ENCODE measurements around the gene AADAT. TPM values are rescaled to one million over a fixed set of nuclear protein-coding genes. Genes with fewer than 3 reads are reported as not detected.

AADAT gene
- total and polyA plus RNA-seq, 4 donors, result 3.8 to 16.1 (median 12.4) TPM

- Histone ChIP-seq H3K4me3 (ENCODE audit: low read depth in 1 of 3, low read length in 3 of 3) (peak overlapping the region; percentile 76 to 82 (median 77)), H3K4me1 (ENCODE audit: control insufficient read depth in 4 of 4, insufficient read depth in 4 of 4, low read length in 3 of 4) (peaks cover 1 to 26% (median 16%) of the 10 kb centered on the region in 4 donors), H3K27me3 (ENCODE audit: control insufficient read depth in 4 of 4, insufficient read depth in 4 of 4, low read length in 3 of 4) (no peaks in the 10 kb centered on the region), H3K9ac (ENCODE audit: low read depth in 1 of 2, low read length in 2 of 2) (no peak overlapping the region), H3K36me3 (ENCODE audit: control insufficient read depth in 4 of 4, insufficient read depth in 3 of 4, low read depth in 1 of 4, low read length in 3 of 4) (peaks cover 0 to 9% (median 4%) of the 10 kb centered on the region in 4 donors), H3K9me3 (ENCODE audit: control insufficient read depth in 4 of 4, low read length in 3 of 4) (no peaks in the 10 kb centered on the region), H3K27ac (ENCODE audit: low read depth in 1 of 2, low read length in 2 of 2) (no peak overlapping the region)
- no peak for TF ChIP-seq RXRA (IDR thresholded peaks at IDR 0.05)
- TF ChIP-seq FOXA2 (IDR thresholded peaks at IDR 0.05), result no peak
- no peak for TF ChIP-seq YY1 (IDR thresholded peaks at IDR 0.05)
- TF ChIP-seq JUND (IDR thresholded peaks at IDR 0.05), result no peak
- TF ChIP-seq EGR1 (IDR thresholded peaks at IDR 0.05; ENCODE audit: low read depth in 2 of 2), result no peak
- TF ChIP-seq, protein P1, sequence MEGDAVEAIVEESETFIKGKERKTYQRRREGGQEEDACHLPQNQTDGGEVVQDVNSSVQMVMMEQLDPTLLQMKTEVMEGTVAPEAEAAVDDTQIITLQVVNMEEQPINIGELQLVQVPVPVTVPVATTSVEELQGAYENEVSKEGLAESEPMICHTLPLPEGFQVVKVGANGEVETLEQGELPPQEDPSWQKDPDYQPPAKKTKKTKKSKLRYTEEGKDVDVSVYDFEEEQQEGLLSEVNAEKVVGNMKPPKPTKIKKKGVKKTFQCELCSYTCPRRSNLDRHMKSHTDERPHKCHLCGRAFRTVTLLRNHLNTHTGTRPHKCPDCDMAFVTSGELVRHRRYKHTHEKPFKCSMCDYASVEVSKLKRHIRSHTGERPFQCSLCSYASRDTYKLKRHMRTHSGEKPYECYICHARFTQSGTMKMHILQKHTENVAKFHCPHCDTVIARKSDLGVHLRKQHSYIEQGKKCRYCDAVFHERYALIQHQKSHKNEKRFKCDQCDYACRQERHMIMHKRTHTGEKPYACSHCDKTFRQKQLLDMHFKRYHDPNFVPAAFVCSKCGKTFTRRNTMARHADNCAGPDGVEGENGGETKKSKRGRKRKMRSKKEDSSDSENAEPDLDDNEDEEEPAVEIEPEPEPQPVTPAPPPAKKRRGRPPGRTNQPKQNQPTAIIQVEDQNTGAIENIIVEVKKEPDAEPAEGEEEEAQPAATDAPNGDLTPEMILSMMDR (IDR thresholded peaks at IDR 0.05; ENCODE audit: low read depth, low read length, missing input control), result no peak
- TF ChIP-seq NR2F2 (IDR thresholded peaks at IDR 0.05), result no peak
- TF ChIP-seq, protein P2, sequence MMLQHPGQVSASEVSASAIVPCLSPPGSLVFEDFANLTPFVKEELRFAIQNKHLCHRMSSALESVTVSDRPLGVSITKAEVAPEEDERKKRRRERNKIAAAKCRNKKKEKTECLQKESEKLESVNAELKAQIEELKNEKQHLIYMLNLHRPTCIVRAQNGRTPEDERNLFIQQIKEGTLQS (IDR thresholded peaks at IDR 0.05), result no peak
- no peak for TF ChIP-seq HNF4A (conservative IDR thresholded peaks at IDR 0.05)
- TF ChIP-seq FOXA1 (IDR thresholded peaks at IDR 0.05), result no peak
- no peak for TF ChIP-seq HNF4G (IDR thresholded peaks at IDR 0.05)
- TF ChIP-seq REST (IDR thresholded peaks at IDR 0.05), result no peak
- TF ChIP-seq TAF1 (conservative IDR thresholded peaks at IDR 0.05), result no peak
- TF ChIP-seq RAD21 (IDR thresholded peaks at IDR 0.05), result no peak
- TF ChIP-seq, protein P3, sequence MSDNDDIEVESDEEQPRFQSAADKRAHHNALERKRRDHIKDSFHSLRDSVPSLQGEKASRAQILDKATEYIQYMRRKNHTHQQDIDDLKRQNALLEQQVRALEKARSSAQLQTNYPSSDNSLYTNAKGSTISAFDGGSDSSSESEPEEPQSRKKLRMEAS (IDR thresholded peaks at IDR 0.05), result no peak
- TF ChIP-seq SP1 (IDR thresholded peaks at IDR 0.05), result no peak
- TF ChIP-seq, protein P4, sequence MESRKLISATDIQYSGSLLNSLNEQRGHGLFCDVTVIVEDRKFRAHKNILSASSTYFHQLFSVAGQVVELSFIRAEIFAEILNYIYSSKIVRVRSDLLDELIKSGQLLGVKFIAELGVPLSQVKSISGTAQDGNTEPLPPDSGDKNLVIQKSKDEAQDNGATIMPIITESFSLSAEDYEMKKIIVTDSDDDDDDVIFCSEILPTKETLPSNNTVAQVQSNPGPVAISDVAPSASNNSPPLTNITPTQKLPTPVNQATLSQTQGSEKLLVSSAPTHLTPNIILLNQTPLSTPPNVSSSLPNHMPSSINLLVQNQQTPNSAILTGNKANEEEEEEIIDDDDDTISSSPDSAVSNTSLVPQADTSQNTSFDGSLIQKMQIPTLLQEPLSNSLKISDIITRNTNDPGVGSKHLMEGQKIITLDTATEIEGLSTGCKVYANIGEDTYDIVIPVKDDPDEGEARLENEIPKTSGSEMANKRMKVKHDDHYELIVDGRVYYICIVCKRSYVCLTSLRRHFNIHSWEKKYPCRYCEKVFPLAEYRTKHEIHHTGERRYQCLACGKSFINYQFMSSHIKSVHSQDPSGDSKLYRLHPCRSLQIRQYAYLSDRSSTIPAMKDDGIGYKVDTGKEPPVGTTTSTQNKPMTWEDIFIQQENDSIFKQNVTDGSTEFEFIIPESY (IDR thresholded peaks at IDR 0.05), result no peak
- no peak for DNase-seq (ENCODE audit: low spot score)
- WGBS, result 30% methylated on average over 2 of the region's 2 CpGs
Measured at GRCh38 chr4:170088716-170089115, 1.0 kb downstream of the AADAT start.

All from liver (tissue), 9 donors.